Activated CD4-positive, alpha-beta T cell treated with anti-CD3 and anti-CD28 coated beads, Interleukin-2, amount 50 U/mL, for 16 hours (primary cell): Measurements from ENCODE around the gene LTBP2.
"Not testable (repeated sequence)": the region's sequence is repeated elsewhere in the genome, so short reads cannot be mapped to it uniquely, and the experiment has no call there.

Experiments
- DNase-seq: peaks from one replicate; pipeline ENCODE4 v3.0.0-alpha.2; 2020

The LTBP2 gene

GRCh38 chr14:74474376-74474775 is 137.7 kb downstream of the LTBP2 start:
- no peak for DNase-seq

- DNase-seq: no peak
These were observed 139.4 kb downstream of the LTBP2 start for GRCh38 chr14:74472601-74473000.

DNA sequence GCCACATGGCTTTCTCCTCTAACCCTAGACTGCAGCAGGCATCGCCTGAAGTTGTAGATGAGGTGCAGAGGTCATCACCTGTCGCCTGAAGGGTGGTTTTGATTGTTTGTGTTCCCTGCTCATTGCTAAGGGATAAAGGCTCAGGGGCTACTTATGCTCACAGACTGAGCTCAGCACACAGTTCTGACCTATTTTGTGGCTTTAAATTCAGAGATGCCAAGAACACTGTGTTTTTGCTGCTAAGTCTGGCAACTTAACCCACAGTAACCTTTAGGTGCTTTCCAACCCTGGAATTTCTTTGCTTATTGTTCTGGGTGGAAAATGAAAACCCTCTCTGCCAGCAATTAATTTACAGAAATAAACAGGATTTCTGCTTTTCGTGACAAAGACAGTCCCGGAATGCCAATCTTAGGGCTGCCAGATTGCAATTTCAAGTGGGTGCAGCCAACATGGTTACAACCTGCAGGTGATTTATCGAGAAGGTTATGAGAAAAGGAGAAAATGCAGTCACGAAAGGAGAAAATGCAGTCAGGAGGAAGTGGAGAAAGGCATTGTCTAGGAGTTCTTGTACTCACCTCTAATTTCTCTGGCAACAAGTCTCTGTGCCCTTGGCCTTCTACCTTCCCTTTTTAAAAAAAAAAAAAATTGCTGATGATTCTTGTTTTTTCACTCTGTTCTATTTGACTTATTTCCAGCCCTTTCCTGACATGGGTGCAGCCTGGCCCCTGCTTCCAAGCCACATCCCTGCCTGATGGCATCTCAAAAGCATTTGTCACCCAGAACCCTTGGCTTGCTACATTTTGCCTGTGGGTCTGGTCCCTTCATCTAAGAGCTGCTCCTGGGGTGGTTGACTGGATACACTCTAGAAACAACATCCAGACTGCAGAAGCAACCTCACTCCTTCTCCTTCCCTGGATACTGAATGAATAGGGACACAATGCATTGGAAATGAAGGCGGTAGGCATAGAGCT is 142.2 kb downstream of the LTBP2 start:
- DNase-seq: no peak

- no peak for DNase-seq
These were observed 143.5 kb downstream of the LTBP2 start for GRCh38 chr14:74468513-74468912.

DNA sequence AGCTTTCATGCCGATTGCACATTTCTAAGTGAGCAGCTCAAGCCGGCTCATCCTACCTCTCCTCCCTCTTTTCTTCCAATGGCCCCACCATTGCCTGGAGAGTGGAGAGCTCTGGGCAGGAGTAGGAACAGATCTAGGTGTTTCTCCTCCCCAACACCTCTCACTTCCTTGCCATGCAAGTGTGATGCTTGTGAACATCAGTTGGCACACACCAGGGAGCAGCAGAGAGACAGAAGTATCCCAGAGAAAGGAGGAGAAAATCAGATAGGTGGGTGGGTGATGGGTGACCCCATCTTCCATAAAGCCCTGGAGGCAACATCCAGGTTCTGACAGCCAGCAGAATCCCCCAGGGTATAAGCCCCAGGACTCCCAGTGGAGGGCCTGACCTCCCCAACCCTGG is 146.7 kb downstream of the LTBP2 start:
- no peak for DNase-seq

- no peak for DNase-seq
These were observed 147.3 kb downstream of the LTBP2 start for GRCh38 chr14:74464785-74465184.

GRCh38 chr14:74463697-74464096 is 148.3 kb downstream of the LTBP2 start:
- DNase-seq: no peak

DNA sequence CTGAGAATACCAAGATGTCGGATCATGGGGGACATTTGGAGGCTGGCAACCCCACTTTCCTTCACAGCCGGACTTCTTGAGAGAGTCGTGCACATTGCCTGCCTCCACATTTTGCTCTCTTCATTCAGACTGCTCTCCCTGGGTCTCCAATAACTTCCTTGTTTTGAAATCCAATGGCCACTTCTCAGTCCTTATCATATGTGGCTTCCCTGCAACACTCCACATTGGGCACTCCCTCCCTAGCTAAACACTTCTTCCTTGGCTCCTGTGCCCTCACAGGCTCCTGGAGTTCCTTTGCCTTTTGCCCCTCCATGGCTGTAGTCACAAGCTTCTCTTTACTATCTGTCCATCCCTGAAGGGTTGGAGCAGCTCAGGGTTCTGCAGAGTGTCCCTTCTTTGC is 149.0 kb downstream of the LTBP2 start:
- no peak for DNase-seq

GRCh38 chr14:74459976-74460375 is 152.1 kb downstream of the LTBP2 start:
- no peak for DNase-seq

DNA sequence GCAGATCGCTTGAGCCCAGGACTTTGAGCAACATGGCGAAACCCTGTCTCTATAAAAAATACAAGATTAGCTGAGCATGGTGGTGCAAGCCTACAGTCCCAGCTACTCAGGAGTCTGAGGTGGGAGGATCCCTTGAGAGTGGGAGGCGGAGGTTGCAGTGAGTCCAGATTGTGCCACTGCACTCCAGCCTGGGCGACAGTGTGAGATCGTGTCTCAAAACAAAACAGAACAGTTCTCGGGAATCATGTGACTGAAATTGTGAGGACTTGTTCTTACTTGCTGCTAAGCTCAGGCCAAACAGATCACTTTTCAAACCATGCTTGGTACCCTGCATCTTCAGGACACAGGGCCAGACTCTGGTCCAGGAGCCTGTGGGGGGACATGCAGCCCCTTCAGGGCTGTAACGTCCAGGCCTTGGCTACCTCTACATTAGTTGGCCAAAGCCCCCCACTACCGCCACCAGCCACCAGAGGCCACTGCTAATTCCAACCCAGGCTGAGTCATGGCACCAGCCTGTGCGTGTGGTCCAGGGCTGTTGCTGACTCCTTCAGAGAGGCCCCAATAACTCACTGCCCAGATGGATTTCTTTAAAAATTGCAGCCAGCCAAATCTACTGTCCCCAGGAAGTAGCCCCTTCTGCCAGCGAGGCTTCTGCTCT is 152.6 kb downstream of the LTBP2 start:
- peak; percentile 18 for DNase-seq

GRCh38 chr14:74457565-74457895 is 154.5 kb downstream of the LTBP2 start:
- no peak for DNase-seq

- no peak for DNase-seq
These were observed 155.1 kb downstream of the LTBP2 start for GRCh38 chr14:74456684-74457564.

GRCh38 chr14:74454397-74454796 is 157.6 kb downstream of the LTBP2 start:
- DNase-seq: not testable (repeated sequence)
